Kidney (tissue), 14 donors: Measurements from ENCODE around the gene PP2D1. TPM values are rescaled to one million over a fixed set of nuclear protein-coding genes. Genes with fewer than 3 reads are reported as not detected.

Source experiments
- DNase-seq, 5 donors: peaks; one replicate each; pipeline ENCODE4 v3.0.0-alpha.2; 2013 to 2020
- FAIRE-seq: peaks from 2 replicates; lab custom pipeline; 2012; peaks lifted over from hg19 to GRCh38; lab: Jason Lieb, UNC
- H3K27ac ChIP-seq, 2 donors: one replicate each; pipeline ENCODE4 v1.7.0; 2013; ENCODE audit warnings: low read depth in 2 of 2, low read length in 2 of 2, inconsistent platforms in 1 of 2
- H3K27me3 ChIP-seq: one replicate; pipeline ENCODE4 v1.7.1; 2013; ENCODE audit warnings: low read length, inconsistent platforms; ENCODE audit not compliant: control insufficient read depth, insufficient read depth
- H3K36me3 ChIP-seq, 3 donors: one replicate each; pipeline versions ENCODE4 v1.7.0 to v1.7.1; 2013; ENCODE audit warnings: low read length in 3 of 3, control low read depth in 1 of 3, inconsistent platforms in 1 of 3; ENCODE audit not compliant: insufficient read depth in 3 of 3, control insufficient read depth in 2 of 3
- H3K4me1 ChIP-seq, 3 donors: one replicate each; pipeline versions ENCODE4 v1.7.0 to v1.7.1; 2013; ENCODE audit warnings: low read length in 3 of 3, inconsistent platforms in 1 of 3, low read depth in 1 of 3; ENCODE audit not compliant: control insufficient read depth in 2 of 3, insufficient read depth in 2 of 3
- H3K4me3 ChIP-seq, 3 donors: one replicate each; pipeline versions ENCODE4 v1.7.0 to v1.8.1; 2013; ENCODE audit warnings: low read length in 3 of 3, control low read depth in 1 of 3, inconsistent platforms in 1 of 3
- H3K9ac ChIP-seq, 3 donors: one replicate each; pipeline versions ENCODE4 v1.7.0 to v1.7.1; 2013; ENCODE audit warnings: low read length in 3 of 3, control low read depth in 1 of 3, inconsistent platforms in 1 of 3
- H3K9me3 ChIP-seq, 3 donors: one replicate each; pipeline versions ENCODE4 v1.7.0 to v1.7.1; 2013; ENCODE audit warnings: low read length in 3 of 3, control low read depth in 1 of 3, inconsistent platforms in 1 of 3; ENCODE audit not compliant: control insufficient read depth in 2 of 3, insufficient read depth in 1 of 3
- intact Hi-C: fragments of 100-400 bp; cut with DNase I; formaldehyde crosslinking; loops from one replicate; pipeline ENCODE4 v1.11.1; 2022
- polyA plus RNA-seq: library from polyadenylated mRNA; stranded (reverse); fragments of 350-450 nt; fragmentation: Illumina TruSeq; extraction: RNeasy Lipid Tissue Mini Kit (QIAGEN cat#74804); gene quantifications from one replicate; pipeline ENCODE4 v1.2.3, GENCODE V29; 2014; ENCODE audit warnings: low read depth, low replicate concordance; ENCODE audit not compliant: insufficient read depth
- total RNA-seq: library from RNA; stranded (reverse); fragmentation: NEBNext Ultra II Directional; extraction: Animal tissue kit (Norgen Biotek cat#: 25700); gene quantifications from one replicate; pipeline ENCODE4 v1.2.1, GENCODE V29; 2021
- TF ChIP-seq, protein P1 (sequence below): IDR thresholded peaks from 3 replicates; pipeline ENCODE4 v1.5.1; 2012; ENCODE audit warnings: mild to moderate bottlenecking, moderate library complexity, borderline replicate concordance; ENCODE audit not compliant: insufficient read depth; ENCODE audit errors: extremely low read depth
- donor health status: control.
- donor health status: control.
- donor health status: control.
- donor health status: control.
- donor health status: control.
- donor health status: DM: yes; HTN: yes; CAD: no.
- donor health status: Normal renal cell carcinoma (clear cell type).

The PP2D1 gene
- total and polyA plus RNA-seq, 2 donors from 2014 or later: not detected

DNA sequence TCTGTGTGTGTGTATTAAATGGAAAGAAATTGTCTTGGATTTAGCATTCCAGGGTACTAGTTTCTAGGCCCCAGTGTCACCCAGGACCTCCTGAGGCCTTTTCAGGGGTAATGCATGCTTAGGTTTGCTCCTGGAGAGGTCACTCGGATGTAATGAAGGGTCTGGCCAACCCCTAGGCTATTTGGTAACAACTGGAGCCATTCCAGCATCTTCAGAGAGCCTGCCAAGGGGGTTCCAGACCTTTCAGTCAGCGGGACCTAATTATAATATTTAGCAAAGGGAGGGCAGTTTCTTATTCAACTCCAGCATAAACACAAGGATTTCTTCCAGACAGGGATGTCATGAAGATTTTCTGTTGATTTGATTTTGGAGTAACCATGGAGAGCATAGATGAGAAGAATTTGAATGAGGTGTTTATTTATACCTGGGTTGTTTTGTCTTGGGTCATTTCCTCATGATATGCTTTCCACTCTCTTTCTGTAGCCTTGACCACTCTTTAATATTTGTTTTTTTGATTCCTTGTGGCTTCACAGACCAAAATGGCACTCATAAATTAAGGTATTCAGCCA lies 45.6 kb upstream of the PP2D1 start:
- Histone ChIP-seq H3K27me3 (no peaks in the 10 kb centered on the region), H3K9me3 (no peaks in the 10 kb centered on the region), H3K36me3 (no peaks in the 10 kb centered on the region), H3K9ac (no peak overlapping the region), H3K4me1 (peaks cover 0 to 19% (median 12%) of the 10 kb centered on the region in 3 donors), H3K27ac (peak overlapping the region in 1 of 2 donors; percentile 0), H3K4me3 (no peak overlapping the region)
- TF ChIP-seq, protein P1, sequence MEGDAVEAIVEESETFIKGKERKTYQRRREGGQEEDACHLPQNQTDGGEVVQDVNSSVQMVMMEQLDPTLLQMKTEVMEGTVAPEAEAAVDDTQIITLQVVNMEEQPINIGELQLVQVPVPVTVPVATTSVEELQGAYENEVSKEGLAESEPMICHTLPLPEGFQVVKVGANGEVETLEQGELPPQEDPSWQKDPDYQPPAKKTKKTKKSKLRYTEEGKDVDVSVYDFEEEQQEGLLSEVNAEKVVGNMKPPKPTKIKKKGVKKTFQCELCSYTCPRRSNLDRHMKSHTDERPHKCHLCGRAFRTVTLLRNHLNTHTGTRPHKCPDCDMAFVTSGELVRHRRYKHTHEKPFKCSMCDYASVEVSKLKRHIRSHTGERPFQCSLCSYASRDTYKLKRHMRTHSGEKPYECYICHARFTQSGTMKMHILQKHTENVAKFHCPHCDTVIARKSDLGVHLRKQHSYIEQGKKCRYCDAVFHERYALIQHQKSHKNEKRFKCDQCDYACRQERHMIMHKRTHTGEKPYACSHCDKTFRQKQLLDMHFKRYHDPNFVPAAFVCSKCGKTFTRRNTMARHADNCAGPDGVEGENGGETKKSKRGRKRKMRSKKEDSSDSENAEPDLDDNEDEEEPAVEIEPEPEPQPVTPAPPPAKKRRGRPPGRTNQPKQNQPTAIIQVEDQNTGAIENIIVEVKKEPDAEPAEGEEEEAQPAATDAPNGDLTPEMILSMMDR: no peak
- DNase-seq (no peak), FAIRE-seq (no peak)
- intact Hi-C loops: no loop called here

DNA sequence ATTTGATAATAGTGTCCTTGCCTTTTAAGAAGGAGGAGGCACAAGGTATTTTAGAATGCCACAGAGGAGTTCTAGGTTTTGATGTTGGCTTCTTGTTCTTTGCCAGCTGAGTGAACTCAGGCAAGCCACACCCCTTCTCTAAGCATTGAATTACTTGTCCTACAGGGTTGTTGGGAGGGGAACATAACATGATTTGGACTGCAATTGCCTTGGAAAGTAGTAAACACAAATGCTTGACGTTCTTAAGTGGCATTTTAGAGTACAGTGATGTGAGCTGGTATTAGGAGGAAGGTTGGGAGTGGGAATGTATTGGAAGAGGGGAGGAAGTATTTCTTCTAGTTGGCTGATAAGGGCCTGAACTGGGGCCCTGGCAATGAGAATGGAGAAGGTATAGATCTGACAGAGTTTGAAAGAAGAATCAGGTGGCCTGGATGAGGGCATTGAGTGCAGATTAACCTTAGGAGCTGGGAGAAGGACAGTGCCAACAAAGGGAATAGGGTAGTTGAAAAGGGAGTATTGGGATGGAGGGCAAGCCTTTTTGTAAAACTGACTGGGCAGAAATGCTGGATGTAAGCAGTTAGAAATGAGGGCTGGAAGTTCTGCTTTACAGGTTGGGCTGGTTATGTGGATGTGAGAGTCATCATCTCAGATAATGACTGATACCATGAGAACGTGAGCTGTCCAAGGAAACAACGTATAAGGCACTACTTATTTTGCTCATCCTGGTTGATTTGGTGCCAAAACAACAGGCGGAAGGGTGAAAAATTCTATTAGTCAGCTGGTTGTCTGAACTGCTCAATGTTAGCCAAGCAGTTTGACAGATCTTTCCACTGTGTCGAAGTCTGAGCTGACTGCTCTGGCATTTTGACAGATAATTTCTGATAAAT lies 44.9 kb upstream of the PP2D1 start:
- Histone ChIP-seq H3K4me1 (peaks cover 0 to 19% (median 12%) of the 10 kb centered on the region in 3 donors), H3K36me3 (no peaks in the 10 kb centered on the region), H3K9me3 (no peaks in the 10 kb centered on the region), H3K27ac (peak overlapping the region in 1 of 2 donors; percentile 0), H3K4me3 (no peak overlapping the region), H3K27me3 (no peaks in the 10 kb centered on the region), H3K9ac (peak overlapping the region in 1 of 3 donors; percentile 8)
- intact Hi-C loops: no loop called here
- FAIRE-seq: no peak
- TF ChIP-seq, protein P1: no peak
- peak in 1 of 5 donors; percentile 31 for DNase-seq

DNA sequence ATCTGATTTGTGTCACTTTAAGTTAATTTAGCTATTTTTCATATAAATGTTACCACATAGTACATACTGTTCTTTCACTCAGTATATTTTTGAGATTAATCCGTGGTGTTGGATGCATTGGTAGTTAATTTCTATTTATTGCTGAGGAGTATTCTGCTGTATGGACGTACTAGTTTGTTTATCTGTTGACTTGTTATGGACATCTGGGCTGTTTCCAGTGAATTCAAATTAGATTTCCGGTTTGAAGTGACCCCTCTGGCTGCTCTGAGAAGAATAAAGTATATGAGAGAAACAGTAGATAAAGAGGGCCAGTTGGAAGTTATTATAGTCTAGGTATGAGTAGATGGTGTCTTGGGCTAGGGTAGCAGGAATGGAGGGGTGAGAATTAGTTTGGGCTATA lies 43.8 kb upstream of the PP2D1 start:
- Histone ChIP-seq H3K9me3 (no peaks in the 10 kb centered on the region), H3K9ac (no peak overlapping the region), H3K4me1 (peaks cover 0 to 19% (median 12%) of the 10 kb centered on the region in 3 donors), H3K4me3 (no peak overlapping the region), H3K27ac (no peak overlapping the region), H3K36me3 (no peaks in the 10 kb centered on the region), H3K27me3 (no peaks in the 10 kb centered on the region)
- FAIRE-seq (no peak), DNase-seq (no peak)
- TF ChIP-seq, protein P1: no peak
- intact Hi-C loops: no loop called here
